HG03575 (cell line): Measurements from ENCODE around the gene FXYD1.
"Not testable (repeated sequence)": the region's sequence is repeated elsewhere in the genome, so short reads cannot be mapped to it uniquely, and the experiment has no call there.

Experiments
- ATAC-seq: cut with Tn5 transposase; IDR thresholded peaks from one replicate; pipeline ENCODE4 v1.9.1; 2021; ENCODE audit not compliant: unreplicated experiment, insufficient number of reproducible peaks, low FRiP score; ENCODE audit errors: extremely low read depth

FXYD1 gene

DNA sequence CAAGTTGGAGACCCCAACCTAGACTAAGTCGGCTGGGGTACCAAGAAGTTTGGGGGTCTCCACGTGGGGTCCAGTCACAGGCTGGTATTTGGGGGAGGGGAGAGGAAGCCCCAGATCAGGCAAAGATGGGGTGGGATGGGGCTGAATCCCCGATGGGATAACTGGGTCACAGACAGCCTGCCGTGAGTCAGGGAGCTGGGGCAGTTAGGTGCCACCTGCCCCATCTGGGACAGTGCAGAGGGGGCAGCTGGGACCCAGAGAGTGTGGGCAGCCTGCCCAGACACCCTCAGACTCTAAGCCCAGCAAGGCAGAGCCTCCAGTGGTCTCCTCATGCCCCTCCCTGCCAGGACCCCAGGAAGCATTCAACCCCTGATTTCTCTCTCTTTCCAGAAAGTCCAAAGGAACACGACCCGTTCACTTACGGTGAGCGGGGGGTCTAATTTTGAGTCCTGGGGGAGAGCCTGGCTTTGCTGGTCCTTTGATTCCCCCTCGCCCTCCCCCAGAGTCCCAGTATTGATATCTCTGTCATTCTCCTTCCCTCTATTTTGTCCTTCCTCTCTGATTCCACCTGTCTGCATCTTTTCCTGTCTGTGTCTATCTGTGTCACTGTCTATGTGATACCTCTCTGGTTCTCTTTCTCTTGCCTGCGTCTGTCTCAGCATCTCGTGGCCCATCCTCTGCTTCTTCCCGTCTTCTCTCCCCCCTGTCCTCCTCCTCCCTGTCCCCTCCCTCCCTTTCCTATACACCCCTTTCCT, 1.8 kb downstream of the FXYD1 start:
- ATAC-seq: no peak

DNA sequence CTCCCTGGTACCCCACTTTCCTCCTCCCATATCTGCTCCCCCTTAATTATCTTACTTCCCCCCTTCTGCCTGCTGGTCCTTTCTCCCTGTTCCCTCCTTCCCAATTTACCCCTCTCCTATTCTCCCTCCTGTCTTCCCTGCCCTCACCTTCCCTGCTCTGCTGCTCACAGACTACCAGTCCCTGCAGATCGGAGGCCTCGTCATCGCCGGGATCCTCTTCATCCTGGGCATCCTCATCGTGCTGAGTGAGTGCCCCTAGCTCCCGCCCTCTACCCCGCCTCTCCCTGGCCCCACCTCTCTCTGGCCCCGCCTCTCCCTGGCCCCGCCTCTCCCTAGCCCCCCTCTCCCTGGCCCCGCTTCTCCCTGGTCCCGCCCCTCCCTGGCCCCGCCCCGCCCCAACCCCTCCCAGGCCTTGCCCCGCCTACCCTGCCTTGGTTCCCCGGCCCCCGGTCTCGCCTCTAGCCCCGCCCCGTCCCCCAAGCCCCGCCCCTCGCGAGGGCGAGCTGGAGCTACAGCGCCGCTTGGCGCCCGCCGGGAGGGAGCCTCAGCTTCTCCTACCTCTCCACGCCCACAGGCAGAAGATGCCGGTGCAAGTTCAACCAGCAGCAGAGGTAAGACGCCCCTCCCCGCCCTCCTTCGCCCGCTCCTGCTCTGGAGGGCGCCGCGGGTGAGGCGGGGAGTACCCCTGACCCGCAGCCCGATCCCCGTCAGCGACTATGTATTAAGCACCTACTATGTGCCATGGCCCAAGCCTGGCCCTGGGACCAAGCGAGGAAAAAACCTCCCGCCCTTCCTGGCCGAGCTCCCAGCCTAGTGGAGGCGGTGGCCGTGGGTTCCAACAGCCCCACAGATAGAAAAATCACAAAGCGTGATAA, 2.6 kb downstream of the FXYD1 start:
- ATAC-seq: no peak

DNA sequence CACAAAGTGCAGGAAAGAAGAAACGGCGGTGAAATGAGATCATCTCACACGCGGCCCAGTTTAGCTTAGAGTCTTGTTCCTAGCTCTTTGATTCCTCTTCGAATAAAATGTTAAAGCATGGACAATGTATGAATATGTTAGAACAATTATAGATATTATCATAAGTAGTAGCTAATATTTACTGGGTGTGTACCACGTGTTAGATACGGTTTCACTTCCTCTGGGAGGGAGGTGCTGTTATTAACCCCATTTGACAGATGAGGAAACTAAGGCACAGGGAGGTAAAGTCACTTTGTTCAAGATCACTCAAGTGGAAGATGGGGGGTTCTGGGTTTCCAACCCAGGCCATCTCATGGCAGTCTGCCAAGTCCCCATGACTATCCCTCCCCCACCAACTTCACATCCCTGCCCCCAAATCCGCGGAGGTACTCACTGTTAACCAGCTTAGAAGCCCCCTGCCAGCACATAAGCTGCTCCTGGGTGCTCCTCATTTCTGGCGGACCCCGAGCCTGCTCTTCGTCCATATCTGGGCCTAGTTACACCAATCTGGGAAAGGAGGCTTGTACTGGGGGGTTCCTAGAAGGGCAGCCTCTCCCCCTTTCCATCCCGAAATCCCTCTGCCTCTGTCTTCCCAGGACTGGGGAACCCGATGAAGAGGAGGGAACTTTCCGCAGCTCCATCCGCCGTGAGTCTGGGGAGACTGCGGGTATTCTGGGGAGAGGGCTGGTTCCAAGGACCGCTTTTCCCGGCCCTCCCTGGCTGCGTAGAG, 3.4 kb downstream of the FXYD1 start:
- ATAC-seq: no peak

DNA sequence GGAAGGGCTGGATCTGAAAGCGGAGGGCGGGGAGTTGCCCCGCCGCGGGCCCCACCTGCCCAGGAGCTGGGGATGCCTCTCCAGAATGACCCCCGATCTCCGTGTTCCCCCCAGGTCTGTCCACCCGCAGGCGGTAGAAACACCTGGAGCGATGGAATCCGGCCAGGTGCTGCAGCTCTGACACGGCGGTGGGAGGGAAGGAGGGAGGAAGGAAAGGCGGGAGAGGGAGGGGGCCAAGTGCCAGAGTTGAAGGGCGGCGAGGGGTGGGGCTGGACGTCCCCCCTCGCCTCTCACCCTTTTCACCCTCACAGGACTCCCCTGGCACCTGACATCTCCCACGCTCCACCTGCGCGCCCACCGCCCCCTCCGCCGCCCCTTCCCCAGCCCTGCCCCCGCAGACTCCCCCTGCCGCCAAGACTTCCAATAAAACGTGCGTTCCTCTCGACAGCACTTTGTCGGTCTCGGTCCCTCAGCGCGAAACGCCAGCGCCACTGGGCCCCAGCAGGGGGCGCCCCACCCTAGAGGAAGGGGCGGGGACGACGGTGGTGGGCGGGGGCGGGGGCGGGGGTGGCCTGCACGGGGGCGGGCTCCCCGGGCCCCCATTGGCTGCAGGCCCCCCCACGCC, 4.1 kb downstream of the FXYD1 start:
- no peak for ATAC-seq

DNA sequence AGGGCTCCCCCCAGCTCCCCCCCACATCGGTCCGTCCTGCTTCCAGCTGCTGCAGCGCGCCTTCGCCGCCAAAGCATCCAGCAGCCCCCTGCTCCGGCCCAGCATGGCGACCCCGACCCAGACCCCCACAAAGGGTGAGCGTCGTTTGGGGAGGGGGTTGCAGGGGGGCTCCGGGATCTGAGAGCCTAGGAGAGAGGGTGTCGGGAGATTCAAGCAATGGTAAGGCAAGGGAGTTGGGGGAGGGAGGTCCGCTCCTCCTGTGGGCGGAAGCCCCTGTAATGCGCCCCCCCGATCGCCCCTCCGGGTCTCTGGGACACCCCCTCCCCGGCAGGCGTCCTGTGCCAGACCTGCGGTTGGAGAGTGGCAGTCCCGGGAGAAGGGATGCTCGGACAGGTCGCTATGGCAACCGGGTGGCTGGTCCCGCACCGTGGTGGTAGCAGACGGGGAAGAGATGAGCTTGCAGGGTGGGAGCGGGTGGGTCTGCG, 4.6 kb downstream of the FXYD1 start, which contains the start of gene FXYD7:
FXYD7 (plus strand) TSS at position 25 of the 485 bp plus-strand sequence; CDS start at position 104, 79 bp downstream.
- no peak for ATAC-seq

DNA sequence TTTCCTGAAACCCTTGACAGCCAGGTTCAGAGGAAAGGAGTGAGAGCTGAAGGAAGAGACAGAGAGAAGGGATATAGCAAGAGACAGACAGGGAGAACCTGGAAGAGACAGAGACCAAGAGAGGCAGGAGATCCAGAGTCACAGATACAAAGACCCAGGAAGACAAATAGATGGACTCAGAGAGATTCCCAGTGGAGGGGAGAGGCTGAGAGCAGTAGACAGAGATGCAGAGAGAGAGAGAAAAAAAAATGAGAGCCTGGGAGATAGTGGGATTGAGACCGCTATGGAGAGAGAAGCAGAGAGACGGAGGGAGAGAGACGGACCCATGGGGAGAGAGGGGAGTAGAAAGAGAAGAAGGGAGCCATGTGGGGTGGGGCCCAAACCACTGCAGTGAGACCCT, 5.2 kb downstream of the FXYD1 start:
- no peak for ATAC-seq

DNA sequence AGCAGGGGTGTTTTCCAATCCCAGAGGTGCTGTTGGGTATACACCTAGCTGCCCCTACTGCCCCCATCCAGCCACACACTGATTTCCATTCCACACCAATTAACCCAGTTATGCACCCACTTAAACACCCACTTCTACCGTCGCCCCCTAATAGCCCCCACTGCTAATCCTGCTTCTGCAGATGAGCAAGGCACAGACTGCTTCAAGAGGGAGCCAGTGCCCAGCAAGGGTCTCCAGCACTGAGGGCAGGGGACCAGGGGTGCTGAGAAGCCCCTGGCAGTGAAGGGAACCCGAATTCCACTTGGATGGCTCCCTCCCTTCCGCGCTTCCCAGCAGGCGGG, 5.6 kb downstream of the FXYD1 start:
- no peak for ATAC-seq

DNA sequence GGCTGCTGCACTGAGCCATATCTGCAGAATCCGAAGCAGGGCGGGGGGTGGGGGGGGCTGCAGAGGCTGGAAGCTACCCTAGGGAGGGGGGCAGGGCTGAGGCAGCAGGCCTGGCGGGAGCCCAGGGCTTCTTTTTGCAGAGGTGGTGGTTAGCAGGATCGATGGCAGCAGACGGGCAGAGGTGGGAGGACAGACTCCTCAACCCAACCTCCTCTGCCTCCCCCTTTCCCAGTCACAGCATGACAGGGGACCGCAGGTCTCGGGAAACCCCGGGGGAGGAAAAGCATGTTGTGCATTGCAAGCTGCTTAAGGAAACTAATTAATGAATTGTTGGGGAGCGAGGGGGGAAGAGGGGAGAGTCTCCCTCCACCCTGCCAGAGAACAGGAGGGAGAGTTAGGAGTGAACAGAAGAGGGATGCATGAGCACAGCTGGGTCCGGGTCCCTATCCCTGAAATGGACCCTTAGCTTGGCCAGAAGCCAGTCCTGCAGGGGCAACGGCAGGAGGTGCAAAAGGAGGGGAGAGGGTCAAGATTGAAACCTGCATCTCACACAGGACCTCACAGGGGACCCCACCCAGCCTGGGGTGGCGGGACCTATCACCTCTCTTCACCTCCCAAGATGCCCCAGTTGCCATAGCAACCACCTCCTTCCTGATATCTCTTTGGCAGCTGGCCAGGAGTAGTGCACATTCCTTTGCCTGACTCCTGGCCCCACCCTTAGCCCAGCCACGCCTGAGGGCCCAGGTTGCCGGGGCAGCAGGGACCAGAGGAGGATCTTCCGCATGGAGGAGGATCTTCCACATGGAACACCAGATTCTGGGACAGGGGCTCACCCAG, 6.2 kb downstream of the FXYD1 start:
- no peak for ATAC-seq

DNA sequence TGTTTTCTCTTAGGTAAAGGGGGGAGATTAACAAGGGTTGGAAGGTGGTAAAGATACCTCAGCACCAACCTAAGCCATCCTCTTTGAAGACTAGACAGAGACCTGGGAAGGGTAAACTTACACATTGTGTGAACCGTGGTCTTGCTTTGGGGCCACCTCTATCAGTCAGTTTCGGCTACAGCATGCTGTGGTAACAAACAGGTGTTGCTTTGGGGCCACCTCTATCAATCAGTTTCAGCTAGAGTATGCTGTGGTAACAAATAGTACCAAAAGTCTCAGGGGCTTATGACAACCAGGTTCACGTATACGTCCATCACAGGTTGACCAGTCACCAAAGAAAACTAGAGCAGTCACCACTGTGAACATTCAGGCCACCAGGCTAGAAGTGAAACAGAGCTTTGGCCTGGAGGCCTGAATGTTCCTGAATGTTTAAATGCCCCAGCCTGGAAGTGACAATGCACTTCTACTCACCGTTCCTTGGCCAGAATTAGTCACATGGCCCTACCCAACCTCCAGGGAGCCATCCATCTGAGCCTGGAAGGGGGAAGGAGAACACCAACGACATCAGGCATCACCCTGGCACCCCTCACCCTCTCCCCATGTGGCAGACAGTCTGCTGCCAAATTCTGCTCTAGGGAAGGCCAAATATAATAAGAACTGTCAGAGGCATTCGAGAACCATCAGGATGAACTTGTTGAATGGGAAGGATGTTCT, 8.3 kb downstream of the FXYD1 start:
- no peak for ATAC-seq

DNA sequence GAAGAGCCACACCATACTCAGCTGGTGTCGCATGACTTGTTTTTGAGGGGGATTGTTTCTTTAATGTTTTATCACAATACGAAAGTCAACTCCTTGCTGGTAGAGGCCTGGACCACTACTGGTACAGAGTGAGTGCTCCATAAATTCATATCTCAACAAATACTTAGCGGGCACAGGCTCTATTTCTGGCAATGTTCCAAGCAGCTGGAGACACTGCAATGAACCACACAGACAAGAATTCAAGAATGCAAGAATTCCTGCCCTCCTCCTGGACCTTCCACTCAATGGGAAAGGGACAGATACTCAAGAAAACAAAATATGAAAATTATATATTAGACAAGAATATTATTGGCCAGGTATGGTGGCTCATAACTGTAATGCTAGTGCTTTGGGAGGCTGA, 10.8 kb downstream of the FXYD1 start:
- ATAC-seq: no peak

DNA sequence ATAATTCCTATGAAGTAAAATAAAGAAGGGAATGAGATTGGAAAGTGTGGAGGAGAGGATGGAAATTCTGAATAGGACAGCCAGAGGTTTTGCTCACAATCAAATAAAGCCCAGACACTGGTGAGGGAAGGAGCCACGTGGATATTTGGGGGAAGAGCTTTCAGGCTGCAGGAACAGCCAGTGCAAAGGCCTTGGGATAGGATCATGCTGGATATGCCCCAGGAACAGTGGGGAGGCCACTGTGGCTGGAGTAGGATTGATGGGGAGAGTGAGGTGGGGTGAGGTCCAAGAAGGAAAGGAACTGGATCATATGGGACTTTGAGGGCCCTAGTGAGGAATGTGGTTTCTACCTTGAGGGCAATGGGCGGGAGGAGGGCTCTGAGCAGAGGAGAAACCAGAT, 11.8 kb downstream of the FXYD1 start:
- ATAC-seq: no peak

DNA sequence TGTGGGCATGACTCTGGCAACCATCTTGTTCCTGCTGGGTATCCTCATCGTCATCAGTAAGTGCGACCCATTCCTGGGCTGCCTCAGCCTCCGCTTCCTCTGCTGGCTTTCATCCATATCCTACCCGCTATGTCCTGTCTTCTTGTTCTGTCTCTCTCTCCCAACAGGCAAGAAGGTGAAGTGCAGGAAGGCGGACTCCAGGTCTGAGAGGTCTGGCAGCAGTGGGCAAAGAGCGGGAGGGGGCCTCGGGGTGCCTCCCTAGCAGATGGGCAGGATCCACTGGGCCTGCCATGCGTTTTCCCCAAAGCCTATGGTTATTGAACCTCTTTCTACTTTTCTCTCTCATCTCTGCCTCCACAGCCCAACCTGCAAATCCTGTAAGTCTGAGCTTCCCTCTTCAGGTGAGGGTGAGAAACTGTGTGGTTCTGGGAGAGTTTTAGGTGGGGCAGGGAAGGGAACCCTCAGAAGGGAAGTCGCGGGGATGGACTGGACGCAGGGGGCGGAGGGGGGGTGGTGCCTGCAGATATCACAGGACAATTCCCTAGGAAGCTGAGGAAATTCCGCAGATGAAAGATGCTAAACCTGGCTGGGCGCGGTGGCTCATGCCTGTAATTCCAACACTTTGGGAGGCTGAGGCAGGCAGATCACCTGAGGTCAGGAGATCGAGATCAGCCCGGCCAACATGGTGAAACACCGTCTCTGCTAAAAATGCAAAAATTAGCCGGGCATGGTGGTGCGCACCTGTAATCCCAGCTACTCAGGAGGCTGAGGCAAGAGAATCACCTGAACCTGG, 12.8 kb downstream of the FXYD1 start:
- no peak for ATAC-seq

DNA sequence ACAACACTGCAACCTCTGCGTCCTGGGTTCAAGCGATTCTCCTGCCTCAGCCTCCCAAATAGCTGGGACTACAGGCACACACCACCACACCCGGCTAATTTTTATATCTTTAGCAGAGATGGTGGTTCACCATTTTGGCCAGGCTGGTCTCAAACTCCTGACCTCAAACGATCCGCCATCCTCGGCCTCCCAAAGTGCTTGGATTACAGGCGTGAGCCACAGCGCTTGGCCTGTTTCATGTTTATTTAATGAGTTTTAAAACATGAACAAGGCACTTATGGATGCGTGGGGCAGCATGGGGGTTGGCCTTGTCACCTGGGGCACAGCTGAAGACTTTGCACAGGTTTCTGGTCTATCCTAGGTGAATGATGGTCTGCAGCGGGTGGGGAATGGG, 14.5 kb downstream of the FXYD1 start:
- not testable (repeated sequence) for ATAC-seq

DNA sequence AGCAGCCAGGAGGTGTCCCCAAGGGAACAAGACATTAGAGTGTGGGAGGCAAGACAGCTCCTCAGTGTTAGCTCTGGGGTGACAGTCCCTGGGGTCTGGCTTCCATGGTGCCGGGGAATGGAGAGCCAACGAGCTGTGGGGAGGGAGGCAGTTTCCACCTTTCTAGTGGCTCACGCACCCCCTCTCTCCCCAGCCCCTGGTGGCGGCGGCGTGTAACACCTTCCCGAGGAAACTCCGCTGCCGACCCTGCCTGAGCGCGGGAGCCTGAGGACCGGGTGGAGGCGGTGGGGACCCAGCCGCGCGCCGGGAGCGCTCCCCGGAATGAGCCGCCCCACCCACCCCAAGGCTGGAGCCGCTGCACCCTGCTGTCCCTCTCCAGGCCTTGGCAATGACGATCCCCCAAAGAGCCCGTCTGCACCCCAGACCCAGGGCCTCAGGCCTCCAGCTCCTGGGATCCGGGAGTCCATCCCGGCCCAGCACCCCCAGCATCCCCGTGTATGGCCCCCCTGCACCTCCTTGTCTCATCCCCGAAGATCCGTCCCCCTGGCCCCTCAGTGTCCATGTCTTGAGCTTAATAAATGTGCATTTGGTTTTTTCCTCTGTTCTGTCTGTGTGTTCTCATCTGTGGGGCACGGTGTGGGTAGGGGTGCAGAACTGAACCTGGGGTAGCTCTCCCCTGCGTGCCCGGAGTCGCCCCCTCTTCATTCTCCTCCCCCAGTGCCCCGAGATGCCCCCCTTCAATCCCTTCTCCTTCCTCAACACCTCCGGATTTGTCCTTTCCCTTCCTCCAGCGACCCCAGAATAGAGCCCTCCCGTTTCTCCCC, 15.3 kb downstream of the FXYD1 start:
- ATAC-seq: no peak

DNA sequence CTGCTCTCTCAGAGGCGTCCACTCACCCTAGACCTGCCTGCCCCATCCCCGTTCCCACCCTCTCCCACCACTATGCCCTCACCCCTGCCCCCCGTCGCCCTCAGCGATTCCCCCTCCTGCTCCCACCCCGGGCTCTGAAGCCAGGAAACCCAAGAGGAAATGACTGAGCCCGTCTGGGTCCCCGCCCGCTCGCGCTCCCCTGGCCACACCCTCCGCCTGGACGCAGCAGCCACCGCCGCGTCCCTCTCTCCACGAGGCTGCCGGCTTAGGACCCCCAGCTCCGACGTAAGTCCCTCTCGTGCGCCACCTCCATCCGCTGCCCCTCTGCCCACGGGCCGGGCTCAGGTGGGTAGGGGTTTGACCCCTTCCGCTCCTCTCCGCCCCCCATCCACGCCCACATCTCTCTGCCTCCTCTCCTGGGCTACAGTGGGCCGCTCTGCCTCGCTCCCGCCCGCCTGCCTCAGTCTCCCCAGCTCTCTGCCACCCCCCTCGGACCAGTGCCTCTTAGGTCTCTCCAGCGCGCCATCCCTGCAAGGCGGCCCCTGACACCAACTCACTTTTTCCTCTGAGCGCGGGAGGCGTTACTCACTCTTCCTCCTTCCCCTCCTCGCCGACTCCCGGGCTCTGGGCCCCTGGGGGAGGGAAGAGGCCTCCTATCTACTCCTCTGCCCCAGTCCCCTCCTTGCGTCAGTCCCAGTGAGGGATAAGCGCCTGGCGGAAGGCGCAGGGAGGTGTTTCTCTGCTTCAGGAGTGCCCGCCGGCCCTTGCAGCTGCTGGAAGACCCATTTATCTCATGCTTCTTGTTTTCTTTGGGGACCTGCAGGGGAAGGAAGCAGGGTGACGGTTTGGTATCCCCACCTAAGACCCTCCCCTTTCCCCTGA, 16.1 kb downstream of the FXYD1 start, which contains the start of gene FXYD5:
FXYD5 (plus strand) TSS at position 211 of the 882 bp plus-strand sequence. CDS start 816 bp downstream, outside the sequence.
- no peak for ATAC-seq
